MG63 (cell line): ENCODE results near the gene ITSN1. TPM values are rescaled to one million over a fixed set of nuclear protein-coding genes. Genes with fewer than 3 reads are reported as not detected.
"Not testable (repeated sequence)": the region's sequence is repeated elsewhere in the genome, so short reads cannot be mapped to it uniquely, and the experiment has no call there.

Source experiments
- DNase-seq: peaks from one replicate; pipeline ENCODE4 v3.0.0-alpha.2; 2020
- H3K27me3 ChIP-seq: fragments of 250-450 bp; sonication (Bioruptor Pico); 2 replicates; pipeline ENCODE4 v1.5.1; 2020; ENCODE audit warnings: mild to moderate bottlenecking, moderate library complexity
- H3K36me3 ChIP-seq: fragments of 250-450 bp; sonication (Bioruptor Pico); 2 replicates; pipeline ENCODE4 v1.5.1; 2020; ENCODE audit warnings: mild to moderate bottlenecking, moderate library complexity
- H3K4me3 ChIP-seq: fragments of 250-450 bp; sonication (Bioruptor Pico); 2 replicates; pipeline ENCODE4 v1.5.1; 2020; ENCODE audit warnings: mild to moderate bottlenecking, moderate library complexity
- H3K9me3 ChIP-seq: fragments of 250-450 bp; sonication (Bioruptor Pico); 2 replicates; pipeline ENCODE4 v1.5.1; 2020; ENCODE audit warnings: mild to moderate bottlenecking, moderate library complexity
- total RNA-seq: library from RNA; depleted of rRNA; stranded (reverse); fragments of >200 nt; shearing (Covaris generic); gene quantifications from 2 replicates; pipeline ENCODE4 v1.2.3, GENCODE V29; 2014; ENCODE audit warnings: low replicate concordance

ITSN1 gene
- total RNA-seq, 1 experiment from 2014 or later: 7.7 TPM

DNA sequence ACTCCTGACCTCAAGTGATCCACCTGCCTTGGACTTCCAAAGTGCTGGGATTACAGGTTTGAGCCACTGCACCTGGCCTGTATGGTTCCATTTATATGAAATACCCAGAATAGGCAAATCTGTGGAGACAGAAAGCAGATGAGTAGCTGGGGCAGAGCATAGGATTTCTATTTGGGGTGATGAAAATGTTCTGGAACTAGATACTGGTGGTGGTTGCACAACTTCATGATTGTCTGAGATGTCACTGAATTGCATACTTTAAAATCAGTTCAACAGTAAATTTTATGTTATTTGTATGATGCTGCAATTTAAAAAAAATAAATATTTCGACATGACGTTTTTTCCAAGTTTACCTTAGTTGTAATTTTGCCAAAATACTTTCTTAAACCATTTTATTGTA lies 23.9 kb downstream of the ITSN1 start:
- Histone ChIP-seq H3K4me3 (no peak overlapping the region), H3K27me3 (no peaks in the 10 kb centered on the region), H3K9me3 (no peaks in the 10 kb centered on the region; the same call in 1 of the 2 replicates), H3K36me3 (no peaks in the 10 kb centered on the region)
- DNase-seq: no peak

DNA sequence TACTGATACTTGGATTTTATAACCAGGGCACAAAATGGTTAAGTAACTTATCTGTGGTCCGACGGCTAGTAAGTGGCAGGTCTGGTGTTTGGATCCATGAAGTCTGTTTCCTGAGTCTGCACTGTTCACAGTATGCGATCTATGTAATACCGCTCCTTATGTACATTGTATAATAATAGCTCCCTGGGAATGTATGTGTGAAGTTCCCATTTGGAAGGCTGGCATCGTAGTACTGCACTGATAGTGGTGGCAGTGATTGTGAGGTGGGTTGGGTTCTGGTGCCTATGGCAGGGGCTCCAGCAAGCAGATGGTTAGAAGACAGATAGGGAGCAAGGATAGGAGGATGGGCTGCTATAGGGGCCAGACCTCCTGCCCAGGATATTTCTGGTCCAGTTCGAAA lies 25.3 kb downstream of the ITSN1 start:
- H3K9me3 ChIP-seq: no peaks in the 10 kb centered on the region
- H3K4me3 ChIP-seq: no peak overlapping the region
- no peaks in the 10 kb centered on the region for H3K27me3 ChIP-seq
- DNase-seq: no peak
- no peaks in the 10 kb centered on the region for H3K36me3 ChIP-seq

DNA sequence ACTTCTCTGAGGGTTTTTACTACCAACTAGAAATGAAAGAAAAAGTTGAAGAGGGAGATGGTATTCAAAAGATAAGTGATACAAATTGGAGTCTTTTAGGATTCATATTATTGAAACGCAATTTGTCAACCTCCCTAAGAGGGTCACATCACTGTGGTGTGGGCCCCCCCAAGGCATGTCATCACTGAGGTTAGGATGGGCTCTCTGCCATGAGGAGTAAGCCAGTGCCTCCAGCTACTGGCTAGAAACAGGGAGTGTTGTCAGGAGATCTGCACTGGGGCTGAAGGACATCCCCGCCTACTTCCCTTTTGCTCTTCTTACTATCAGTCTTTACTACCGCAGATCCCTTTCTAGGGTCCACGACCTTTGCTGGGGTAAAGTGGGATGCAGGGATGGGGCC lies 25.9 kb downstream of the ITSN1 start:
- no peaks in the 10 kb centered on the region for H3K9me3 ChIP-seq
- no peak overlapping the region for H3K4me3 ChIP-seq
- no peaks in the 10 kb centered on the region for H3K27me3 ChIP-seq
- DNase-seq: no peak
- no peaks in the 10 kb centered on the region for H3K36me3 ChIP-seq

DNA sequence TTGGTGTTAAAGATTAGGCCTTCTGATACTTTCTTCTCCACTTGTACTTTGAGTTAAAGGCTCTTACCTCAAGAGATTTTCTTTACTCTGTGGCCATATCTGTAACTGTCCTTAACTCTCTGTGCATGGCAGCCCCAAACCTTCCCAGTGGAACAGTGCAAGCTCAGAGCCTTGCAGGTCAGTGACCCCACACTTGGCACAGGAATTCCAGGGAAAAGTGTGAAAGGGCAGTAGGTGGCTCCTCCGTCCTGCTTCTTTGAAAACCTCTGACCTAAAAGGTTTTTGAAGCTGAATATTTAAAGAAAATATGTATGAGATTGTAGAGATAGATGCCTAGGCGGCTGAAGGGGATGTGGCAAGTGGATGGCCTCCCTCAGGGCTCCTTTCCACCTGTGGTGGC lies 26.3 kb downstream of the ITSN1 start:
- Histone ChIP-seq H3K4me3 (no peak overlapping the region), H3K36me3 (no peaks in the 10 kb centered on the region), H3K9me3 (no peaks in the 10 kb centered on the region), H3K27me3 (no peaks in the 10 kb centered on the region)
- no peak for DNase-seq

DNA sequence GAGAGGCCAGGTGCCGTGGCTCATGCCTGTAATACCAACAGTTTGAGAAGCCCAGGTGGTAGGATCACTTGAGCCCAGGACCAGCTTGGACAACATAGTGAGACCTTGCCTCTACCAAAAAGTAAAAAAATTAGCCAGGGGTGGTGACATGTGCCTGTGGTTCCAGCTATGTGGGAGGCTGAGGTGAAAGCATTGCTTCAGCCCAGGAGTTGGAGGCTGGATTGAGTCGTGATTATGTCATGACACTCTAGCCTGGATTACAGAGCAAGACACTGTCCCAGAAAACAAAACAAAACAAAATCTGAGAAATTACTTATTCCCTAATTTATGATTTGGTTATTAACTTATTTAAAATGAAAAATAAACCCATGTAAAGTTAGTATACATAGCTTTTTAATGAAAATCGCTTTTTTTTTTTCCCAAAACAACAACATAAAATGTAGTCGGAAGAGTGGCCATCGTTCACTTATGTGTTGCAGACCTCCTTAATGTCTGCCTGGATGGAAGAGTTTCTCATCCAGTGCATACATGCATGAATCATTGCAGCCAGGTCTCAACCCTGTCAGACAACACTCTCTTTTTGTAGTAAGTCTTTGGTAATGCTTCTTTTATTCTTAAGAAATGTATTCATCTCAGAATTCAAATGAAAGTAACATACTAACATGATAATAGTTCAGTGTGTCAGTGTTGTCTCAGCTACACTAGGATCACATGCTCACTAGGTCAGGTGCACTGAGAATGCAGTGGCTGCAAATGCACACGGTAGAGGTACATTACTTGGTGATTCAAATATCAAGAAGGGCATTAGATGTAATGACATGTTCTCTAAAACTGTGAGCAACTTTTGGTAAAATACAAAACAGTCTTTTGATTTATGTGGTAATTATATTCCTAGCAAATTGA lies 28.0 kb downstream of the ITSN1 start:
- Histone ChIP-seq H3K4me3 (no peak overlapping the region), H3K27me3 (no peaks in the 10 kb centered on the region), H3K9me3 (no peaks in the 10 kb centered on the region), H3K36me3 (no peaks in the 10 kb centered on the region)
- no peak for DNase-seq

DNA sequence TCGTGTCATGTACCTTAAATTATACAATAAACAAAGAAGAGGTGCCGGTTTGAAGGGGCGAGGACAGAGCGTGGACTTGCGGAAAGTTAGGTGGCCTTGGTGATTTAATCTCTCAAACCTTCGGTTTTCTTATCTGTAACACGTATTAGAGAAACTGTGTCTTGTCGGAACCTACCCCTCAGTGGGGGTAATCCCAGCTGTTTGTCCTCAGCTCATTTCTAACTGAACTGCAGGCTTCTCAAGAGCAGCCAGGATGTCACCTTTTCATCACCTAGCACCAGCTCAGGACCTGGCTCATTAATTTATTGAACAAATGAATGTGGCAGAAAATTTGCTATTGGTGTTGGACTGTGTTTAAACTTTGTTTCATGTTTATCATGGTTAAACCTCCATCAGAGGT lies 31.2 kb downstream of the ITSN1 start:
- H3K36me3 ChIP-seq: no peaks in the 10 kb centered on the region
- no peak for DNase-seq

DNA sequence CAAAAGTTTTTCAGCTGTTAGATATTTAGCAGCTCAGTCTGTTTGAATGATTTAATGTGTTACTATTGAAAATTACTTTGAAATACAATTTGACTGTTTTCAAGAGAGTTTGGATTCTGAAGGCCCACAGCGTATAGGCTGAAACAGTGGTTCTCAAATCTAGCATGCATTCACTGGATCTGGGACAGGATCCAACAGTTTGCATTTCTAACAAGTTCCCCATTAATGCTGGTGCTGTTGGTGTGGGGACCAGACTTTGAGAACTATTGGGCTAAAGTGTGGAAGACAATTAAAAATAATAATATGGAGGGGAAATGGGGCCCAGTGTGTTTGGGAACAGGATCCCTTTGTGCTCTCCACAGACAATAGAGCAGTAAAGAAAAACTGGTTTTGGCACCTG lies 31.9 kb downstream of the ITSN1 start:
- DNase-seq: no peak
- H3K9me3 ChIP-seq: no peaks in the 10 kb centered on the region
- no peaks in the 10 kb centered on the region for H3K36me3 ChIP-seq
- H3K27me3 ChIP-seq: no peaks in the 10 kb centered on the region
- no peak overlapping the region for H3K4me3 ChIP-seq

More for the DNA sequence above, 31.2 kb downstream of the ITSN1 start:
- no peaks in the 10 kb centered on the region for H3K27me3 ChIP-seq
- H3K9me3 ChIP-seq: no peaks in the 10 kb centered on the region
- no peak overlapping the region for H3K4me3 ChIP-seq

DNA sequence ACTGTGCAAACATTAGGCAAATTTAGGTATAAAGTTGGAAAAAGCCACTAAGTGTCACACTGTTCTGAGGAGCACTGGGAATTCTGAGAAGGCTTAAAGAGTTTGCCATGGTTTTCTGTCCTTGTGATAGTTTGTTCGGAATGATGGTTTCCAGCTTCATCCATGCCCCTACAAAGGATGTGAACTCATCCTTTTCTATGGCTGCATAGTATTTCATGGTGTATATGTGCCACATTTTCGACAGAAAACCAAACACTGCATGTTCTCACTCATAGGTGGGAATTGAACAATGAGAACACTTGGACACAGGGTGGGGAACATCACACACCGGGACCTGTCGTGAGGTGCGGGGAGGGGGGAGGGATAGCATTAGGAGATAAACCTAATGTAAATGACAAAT lies 34.4 kb downstream of the ITSN1 start:
- H3K36me3 ChIP-seq, H3K4me3 ChIP-seq, H3K9me3 ChIP-seq, H3K27me3 ChIP-seq, DNase-seq: not testable (repeated sequence)

DNA sequence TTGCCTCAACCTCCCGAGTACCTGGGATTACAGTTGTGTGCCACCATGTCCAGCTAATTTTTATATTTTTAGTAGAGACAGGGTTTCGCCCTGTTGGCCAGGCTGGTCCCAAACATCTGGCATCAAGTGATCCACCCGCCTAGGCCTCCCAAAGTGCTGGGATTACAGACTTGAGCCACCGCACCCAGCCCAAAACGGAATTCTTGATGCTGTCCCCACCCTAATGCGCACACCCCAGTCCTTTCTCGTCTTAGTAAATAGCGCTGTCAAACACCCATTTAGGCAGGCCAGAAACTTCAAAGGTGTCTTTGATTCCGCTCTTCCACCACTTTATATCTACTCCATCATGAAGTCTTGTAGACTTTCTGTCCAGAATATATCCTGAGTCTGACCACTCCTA lies 35.1 kb downstream of the ITSN1 start:
- no peaks in the 10 kb centered on the region for H3K27me3 ChIP-seq
- H3K4me3 ChIP-seq: no peak overlapping the region
- no peaks in the 10 kb centered on the region for H3K9me3 ChIP-seq
- H3K36me3 ChIP-seq: no peaks in the 10 kb centered on the region
- DNase-seq: no peak

DNA sequence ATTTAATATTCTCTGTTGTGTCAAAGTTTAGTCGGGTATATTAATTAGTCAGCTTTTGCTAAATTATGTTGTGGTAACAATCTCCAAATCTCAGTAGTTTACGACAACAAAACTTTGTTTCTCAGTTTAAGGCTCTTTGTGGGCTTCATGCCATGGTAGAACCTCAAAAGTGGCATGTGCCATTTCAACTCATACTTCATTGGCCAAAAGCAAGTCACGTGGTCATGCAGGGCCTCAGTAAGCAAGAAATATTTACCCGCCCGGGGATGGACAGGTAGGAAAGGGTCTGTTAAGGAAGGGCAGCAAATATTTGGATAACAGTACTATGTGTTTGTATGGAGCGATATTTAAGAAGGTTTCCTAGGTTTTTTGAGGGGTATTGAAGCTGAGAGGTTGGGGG lies 38.6 kb downstream of the ITSN1 start:
- H3K9me3 ChIP-seq: no peaks in the 10 kb centered on the region
- no peaks in the 10 kb centered on the region for H3K36me3 ChIP-seq
- no peaks in the 10 kb centered on the region for H3K27me3 ChIP-seq
- DNase-seq: no peak
- H3K4me3 ChIP-seq: no peak overlapping the region

DNA sequence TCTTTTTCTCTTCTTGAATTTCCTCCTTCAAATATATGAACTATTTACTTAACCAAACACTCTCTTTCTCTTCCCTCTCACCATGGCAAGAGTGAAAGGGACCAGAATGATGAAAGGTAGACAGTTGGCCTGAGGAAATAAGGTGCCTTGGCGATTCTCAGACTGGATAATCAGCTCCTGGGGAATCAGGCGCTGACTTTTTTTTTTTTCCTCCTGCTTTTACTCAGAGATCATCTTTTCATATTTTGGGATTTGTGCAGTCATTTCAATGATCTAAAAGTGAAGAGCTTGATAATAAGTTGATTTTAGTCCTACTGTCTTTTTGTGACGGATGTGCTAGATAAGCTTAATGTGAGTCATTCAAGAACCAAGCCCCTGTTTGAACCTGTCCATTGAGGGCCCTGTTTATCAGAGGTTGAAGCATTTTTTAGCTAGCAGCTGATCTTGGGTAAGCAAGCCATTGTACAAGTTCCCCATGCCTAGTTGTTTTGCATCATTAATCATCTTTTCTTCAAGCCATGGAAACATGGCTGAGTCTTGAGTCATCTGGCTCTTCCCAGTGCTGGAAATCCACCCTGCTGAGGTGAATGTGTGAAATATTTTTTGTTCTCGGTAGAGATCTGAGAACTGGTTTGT lies 40.8 kb downstream of the ITSN1 start:
- no peak overlapping the region for H3K4me3 ChIP-seq
- H3K27me3 ChIP-seq: no peaks in the 10 kb centered on the region
- H3K9me3 ChIP-seq: no peaks in the 10 kb centered on the region
- no peaks in the 10 kb centered on the region for H3K36me3 ChIP-seq
- DNase-seq: peak; percentile 51

DNA sequence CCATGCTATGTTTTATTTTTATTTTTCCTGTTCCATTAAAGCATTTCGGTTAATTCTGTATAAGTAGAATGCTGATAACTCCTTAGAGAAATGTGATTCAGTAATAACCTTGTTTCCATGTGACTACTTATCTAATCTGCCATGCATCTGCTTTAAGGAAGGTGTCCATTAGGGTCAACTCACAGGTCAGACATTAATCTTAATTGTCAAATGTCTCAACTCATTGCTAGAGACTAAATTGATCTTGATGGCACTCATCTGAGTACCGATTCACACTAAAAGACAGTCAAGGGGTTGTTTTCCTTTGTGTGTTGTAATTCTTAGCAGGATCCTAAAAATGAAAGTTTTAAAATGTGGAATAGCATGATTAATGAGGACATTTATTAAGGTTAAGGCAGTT lies 41.8 kb downstream of the ITSN1 start:
- H3K9me3 ChIP-seq: no peaks in the 10 kb centered on the region
- no peaks in the 10 kb centered on the region for H3K27me3 ChIP-seq
- H3K36me3 ChIP-seq: no peaks in the 10 kb centered on the region
- H3K4me3 ChIP-seq: no peak overlapping the region
- no peak for DNase-seq

DNA sequence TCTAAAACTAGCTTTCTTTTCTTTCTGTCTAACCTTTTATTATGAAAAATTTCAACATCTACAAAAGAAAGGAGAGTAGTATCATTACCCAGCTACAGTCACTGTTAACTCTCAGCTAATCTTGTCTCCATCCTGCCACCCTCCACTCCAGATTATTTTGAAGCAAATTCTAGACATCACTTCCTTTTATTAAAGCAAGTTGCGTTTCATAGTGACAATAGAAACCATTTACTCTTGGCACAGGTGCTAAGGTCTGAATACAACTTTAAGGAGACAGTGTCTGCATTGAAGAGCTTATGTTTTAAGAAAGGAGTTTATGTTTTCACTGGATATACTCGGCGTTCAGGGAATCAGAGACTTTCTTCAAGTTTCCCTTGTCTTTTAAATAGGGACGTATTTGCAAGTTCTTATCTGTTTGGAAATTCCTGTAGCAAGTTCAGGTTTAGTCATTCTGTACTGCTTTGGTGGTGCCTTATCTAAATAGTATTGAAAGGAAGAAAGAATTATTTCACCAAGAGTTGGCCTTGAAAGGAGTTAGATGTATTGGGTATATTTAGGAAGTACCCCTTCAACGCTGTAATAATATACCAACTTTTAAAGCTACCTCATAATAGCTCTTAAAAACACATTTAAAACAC lies 42.7 kb downstream of the ITSN1 start:
- Histone ChIP-seq H3K27me3 (no peaks in the 10 kb centered on the region), H3K4me3 (no peak overlapping the region), H3K9me3 (no peaks in the 10 kb centered on the region), H3K36me3 (no peaks in the 10 kb centered on the region)
- no peak for DNase-seq

DNA sequence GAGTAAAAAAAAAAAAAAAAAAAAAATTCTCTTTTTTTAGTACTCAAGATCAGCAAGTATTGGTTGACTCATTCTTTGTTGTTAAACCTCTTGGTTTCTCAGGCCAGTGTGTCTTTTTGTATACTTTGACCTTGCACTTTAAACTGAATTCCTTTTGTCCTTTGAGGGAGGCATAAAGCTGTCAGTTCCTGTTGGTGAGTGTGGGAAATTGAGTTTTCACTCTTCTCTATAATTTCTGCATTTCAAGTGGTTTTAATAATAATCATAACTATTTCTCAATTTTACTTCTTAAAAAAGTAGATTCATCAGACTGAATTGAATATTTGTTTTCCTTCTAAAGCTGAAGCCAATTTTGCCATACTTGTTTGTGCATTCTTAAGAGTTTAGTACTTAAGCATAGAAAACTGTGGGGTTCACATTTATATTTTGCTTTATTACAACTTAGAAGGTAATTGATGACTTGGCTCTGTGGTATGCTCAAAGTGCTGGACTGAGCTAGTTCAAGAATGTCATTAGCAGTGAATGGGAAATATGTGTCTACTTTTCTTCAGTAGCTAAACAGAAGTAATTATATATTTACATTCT lies 43.4 kb downstream of the ITSN1 start:
- H3K9me3 ChIP-seq: no peaks in the 10 kb centered on the region
- H3K27me3 ChIP-seq: no peaks in the 10 kb centered on the region
- DNase-seq: peak; percentile 12
- no peaks in the 10 kb centered on the region for H3K36me3 ChIP-seq
- H3K4me3 ChIP-seq: no peak overlapping the region

DNA sequence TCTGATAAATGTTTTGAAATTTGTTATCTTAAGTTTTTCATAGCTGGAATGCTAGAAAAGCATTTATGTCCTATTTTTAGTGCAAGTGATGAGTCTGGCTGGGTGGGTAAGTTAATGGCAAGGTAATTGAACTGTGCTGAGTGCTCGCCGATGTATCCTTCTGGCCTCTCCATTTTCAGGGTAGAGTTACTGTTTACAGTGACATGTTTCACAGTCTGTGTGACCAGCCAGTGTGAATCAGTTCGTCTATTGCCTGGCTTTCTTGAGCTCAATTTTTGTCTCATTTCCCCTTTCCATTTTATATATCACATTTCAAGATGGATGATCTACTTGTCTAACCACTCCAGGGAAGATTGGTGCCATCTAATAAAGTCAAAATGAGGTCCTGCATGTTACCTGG lies 44.1 kb downstream of the ITSN1 start:
- H3K36me3 ChIP-seq: no peaks in the 10 kb centered on the region
- DNase-seq: no peak
- H3K4me3 ChIP-seq: no peak overlapping the region
- H3K27me3 ChIP-seq: no peaks in the 10 kb centered on the region
- no peaks in the 10 kb centered on the region for H3K9me3 ChIP-seq

DNA sequence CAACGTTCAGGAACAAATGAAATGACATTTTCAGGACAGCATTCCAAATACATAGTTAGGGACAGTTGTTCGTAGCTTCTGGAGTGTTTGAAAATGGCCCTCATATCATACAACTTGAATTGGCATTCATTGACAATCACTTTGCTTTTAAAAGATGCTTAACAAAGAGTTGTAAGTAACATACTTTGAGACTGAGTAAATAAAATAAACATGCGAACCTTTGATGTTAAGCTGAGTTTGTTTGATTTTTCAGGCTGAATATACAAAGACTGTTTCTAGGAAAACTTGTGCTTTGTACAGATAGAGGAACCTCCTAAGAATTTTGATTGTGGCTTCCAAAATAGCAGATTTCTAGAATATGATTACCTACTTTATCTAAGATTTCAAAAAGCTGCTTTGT lies 45.3 kb downstream of the ITSN1 start:
- H3K9me3 ChIP-seq: no peaks in the 10 kb centered on the region
- H3K4me3 ChIP-seq: no peak overlapping the region
- no peaks in the 10 kb centered on the region for H3K27me3 ChIP-seq
- no peaks in the 10 kb centered on the region for H3K36me3 ChIP-seq
- DNase-seq: no peak

DNA sequence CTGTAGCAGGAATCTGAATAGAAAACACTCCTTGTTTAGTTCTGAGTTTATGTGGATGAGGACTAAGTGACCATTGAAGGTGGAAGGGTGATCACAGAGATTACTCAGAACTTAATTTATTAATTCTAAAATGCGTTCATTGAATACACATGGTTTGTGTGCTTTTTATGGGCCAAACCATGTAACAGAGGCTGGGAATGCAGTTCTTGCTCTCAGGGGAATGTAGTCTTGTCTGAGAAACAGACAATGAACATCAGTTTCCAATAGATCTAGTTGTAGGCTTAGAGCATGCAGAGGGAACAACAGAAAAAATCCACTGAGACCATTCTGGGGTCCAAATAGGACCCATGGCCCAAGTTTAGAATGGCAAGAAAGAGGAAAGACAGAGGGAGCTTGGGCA lies 46.1 kb downstream of the ITSN1 start:
- H3K4me3 ChIP-seq: no peak overlapping the region
- no peaks in the 10 kb centered on the region for H3K27me3 ChIP-seq
- H3K9me3 ChIP-seq: no peaks in the 10 kb centered on the region
- DNase-seq: no peak
- H3K36me3 ChIP-seq: no peaks in the 10 kb centered on the region
